Esophagus muscularis mucosa (tissue), 4 donors: Measurements from ENCODE around the gene CFAP47. TPM values are rescaled to one million over a fixed set of nuclear protein-coding genes. Genes with fewer than 3 reads are reported as not detected.

Source experiments
- small RNA-seq, 3 donors: library from RNA; depleted of rRNA; stranded (forward); fragments of <200 nt; gene quantifications; one replicate each; pipeline ENCODE3, GENCODE V24; 2016
- total RNA-seq, 4 donors: library from RNA; depleted of rRNA; stranded (reverse); fragments of >200 nt; gene quantifications; one replicate each; pipeline versions ENCODE4 v1.1.0 to v1.2.1, GENCODE V29; 2016

CFAP47 gene
- total RNA-seq, 4 donors from 2014 or later, result under 0.01 TPM; not detected in 3

Small RNAs within 50 kb of the gene (small RNA-seq; reads per million reads assigned to genes)
- 0 reads per million in 3 donors for gene RNU6-641P

Other genes with a start within 250 kb of the CFAP47 start
- not detected for gene MAGEB16, start 121.4 kb upstream of the CFAP47 start, total RNA-seq